ENCODE measurements around the gene POLR1B.

- TF ChIP-seq ZBTB33 (IDR thresholded peaks at IDR 0.05; ENCODE audit: borderline replicate concordance, low read depth) (no peak), MAX (IDR thresholded peaks at IDR 0.05; ENCODE audit: low read depth) (no peak), POLR2AphosphoS5 (IDR thresholded peaks at IDR 0.05; ENCODE audit: low read depth, low read length) (no peak), RCOR1 (IDR thresholded peaks at IDR 0.05; ENCODE audit: low read length) (no peak), EP300 (IDR thresholded peaks at IDR 0.05; ENCODE audit: borderline replicate concordance in 1 of 2, low read depth in 1 of 2, low read length in 1 of 2) (no peak), YY1 (IDR thresholded peaks at IDR 0.05; ENCODE audit: low read depth) (no peak), TAF1 (IDR thresholded peaks at IDR 0.05; ENCODE audit: borderline replicate concordance, low read depth, low read length) (no peak), PBX3 (IDR thresholded peaks at IDR 0.05) (no peak), EZH2phosphoT487 (IDR thresholded peaks at IDR 0.05; ENCODE audit: borderline replicate concordance, low read depth) (no peak)
- TF ChIP-seq, protein P1, sequence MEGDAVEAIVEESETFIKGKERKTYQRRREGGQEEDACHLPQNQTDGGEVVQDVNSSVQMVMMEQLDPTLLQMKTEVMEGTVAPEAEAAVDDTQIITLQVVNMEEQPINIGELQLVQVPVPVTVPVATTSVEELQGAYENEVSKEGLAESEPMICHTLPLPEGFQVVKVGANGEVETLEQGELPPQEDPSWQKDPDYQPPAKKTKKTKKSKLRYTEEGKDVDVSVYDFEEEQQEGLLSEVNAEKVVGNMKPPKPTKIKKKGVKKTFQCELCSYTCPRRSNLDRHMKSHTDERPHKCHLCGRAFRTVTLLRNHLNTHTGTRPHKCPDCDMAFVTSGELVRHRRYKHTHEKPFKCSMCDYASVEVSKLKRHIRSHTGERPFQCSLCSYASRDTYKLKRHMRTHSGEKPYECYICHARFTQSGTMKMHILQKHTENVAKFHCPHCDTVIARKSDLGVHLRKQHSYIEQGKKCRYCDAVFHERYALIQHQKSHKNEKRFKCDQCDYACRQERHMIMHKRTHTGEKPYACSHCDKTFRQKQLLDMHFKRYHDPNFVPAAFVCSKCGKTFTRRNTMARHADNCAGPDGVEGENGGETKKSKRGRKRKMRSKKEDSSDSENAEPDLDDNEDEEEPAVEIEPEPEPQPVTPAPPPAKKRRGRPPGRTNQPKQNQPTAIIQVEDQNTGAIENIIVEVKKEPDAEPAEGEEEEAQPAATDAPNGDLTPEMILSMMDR (IDR thresholded peaks at IDR 0.05), result no peak
- TF ChIP-seq, protein P2, sequence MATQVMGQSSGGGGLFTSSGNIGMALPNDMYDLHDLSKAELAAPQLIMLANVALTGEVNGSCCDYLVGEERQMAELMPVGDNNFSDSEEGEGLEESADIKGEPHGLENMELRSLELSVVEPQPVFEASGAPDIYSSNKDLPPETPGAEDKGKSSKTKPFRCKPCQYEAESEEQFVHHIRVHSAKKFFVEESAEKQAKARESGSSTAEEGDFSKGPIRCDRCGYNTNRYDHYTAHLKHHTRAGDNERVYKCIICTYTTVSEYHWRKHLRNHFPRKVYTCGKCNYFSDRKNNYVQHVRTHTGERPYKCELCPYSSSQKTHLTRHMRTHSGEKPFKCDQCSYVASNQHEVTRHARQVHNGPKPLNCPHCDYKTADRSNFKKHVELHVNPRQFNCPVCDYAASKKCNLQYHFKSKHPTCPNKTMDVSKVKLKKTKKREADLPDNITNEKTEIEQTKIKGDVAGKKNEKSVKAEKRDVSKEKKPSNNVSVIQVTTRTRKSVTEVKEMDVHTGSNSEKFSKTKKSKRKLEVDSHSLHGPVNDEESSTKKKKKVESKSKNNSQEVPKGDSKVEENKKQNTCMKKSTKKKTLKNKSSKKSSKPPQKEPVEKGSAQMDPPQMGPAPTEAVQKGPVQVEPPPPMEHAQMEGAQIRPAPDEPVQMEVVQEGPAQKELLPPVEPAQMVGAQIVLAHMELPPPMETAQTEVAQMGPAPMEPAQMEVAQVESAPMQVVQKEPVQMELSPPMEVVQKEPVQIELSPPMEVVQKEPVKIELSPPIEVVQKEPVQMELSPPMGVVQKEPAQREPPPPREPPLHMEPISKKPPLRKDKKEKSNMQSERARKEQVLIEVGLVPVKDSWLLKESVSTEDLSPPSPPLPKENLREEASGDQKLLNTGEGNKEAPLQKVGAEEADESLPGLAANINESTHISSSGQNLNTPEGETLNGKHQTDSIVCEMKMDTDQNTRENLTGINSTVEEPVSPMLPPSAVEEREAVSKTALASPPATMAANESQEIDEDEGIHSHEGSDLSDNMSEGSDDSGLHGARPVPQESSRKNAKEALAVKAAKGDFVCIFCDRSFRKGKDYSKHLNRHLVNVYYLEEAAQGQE (IDR thresholded peaks at IDR 0.05; ENCODE audit: low read depth, low read length), result no peak
These were observed 5.1 kb downstream of the POLR1B start for GRCh38 chr2:112547333-112547732.
